ENCODE measurements around the gene PAK1.
"Not testable (repeated sequence)": the region's sequence is repeated elsewhere in the genome, so short reads cannot be mapped to it uniquely, and the experiment has no call there.

Gene PAK1

GRCh38 chr11:77495526-77495925, 21.6 kb upstream of the PAK1 start:
- H3K4me3 Mint-ChIP-seq, result no peak overlapping the region

GRCh38 chr11:77490035-77490434, 16.1 kb upstream of the PAK1 start:
- not testable (repeated sequence) for H3K36me3 Mint-ChIP-seq (ENCODE audit: low read depth); H3K4me1 Mint-ChIP-seq; H3K27ac Mint-ChIP-seq; H3K4me3 Mint-ChIP-seq; DNase-seq; H3K27me3 Mint-ChIP-seq (ENCODE audit: low read depth, poor library complexity)
- peaks cover 25% of the 10 kb centered on the region for H3K9me3 Mint-ChIP-seq

More at GRCh38 chr11:77495526-77495925, 21.6 kb upstream of the PAK1 start:
- Mint-ChIP-seq H3K9me3 (peaks cover 8% of the 10 kb centered on the region), H3K4me1 (no peaks in the 10 kb centered on the region), H3K27ac (no peak overlapping the region), H3K27me3 (ENCODE audit: low read depth, poor library complexity) (no peaks in the 10 kb centered on the region), H3K36me3 (ENCODE audit: low read depth) (no peaks in the 10 kb centered on the region)
- no peak for TF ChIP-seq CTCF (IDR thresholded peaks at IDR 0.05)
- DNase-seq, result no peak

- no peak for TF ChIP-seq CTCF (IDR thresholded peaks at IDR 0.05)
- Mint-ChIP-seq H3K27me3 (ENCODE audit: low read depth, poor library complexity) (peaks cover 6% of the 10 kb centered on the region), H3K9me3 (peaks cover 25% of the 10 kb centered on the region), H3K4me1 (peaks cover 5% of the 10 kb centered on the region), H3K27ac (no peak overlapping the region), H3K36me3 (ENCODE audit: low read depth) (peaks cover 7% of the 10 kb centered on the region), H3K4me3 (no peak overlapping the region)
- no peak for DNase-seq
Observed at GRCh38 chr11:77487790-77488189, 13.9 kb upstream of the PAK1 start.

GRCh38 chr11:77479746-77480352, 6.0 kb upstream of the PAK1 start:
- Mint-ChIP-seq H3K9me3 (no peaks in the 10 kb centered on the region), H3K27ac (no peak overlapping the region), H3K36me3 (ENCODE audit: low read depth) (no peaks in the 10 kb centered on the region), H3K27me3 (ENCODE audit: low read depth, poor library complexity) (no peaks in the 10 kb centered on the region), H3K4me1 (peaks cover 12% of the 10 kb centered on the region), H3K4me3 (no peak overlapping the region)
- no peak for TF ChIP-seq CTCF (IDR thresholded peaks at IDR 0.05)
- DNase-seq, result no peak

- H3K27me3 Mint-ChIP-seq (ENCODE audit: low read depth, poor library complexity), result no peaks in the 10 kb centered on the region
- TF ChIP-seq CTCF (IDR thresholded peaks at IDR 0.05), result no peak
- no peaks in the 10 kb centered on the region for H3K9me3 Mint-ChIP-seq
- H3K4me3 Mint-ChIP-seq, result peak overlapping the region; percentile 55
- H3K27ac Mint-ChIP-seq, result no peak overlapping the region
- DNase-seq, result no peak
- H3K36me3 Mint-ChIP-seq (ENCODE audit: low read depth), result no peaks in the 10 kb centered on the region
- peaks cover 40% of the 10 kb centered on the region for H3K4me1 Mint-ChIP-seq
Observed at GRCh38 chr11:77475206-77475605, 1.3 kb upstream of the PAK1 start.

GRCh38 chr11:77474684-77475060, 778 bp upstream of the PAK1 start:
- no peak for TF ChIP-seq CTCF (IDR thresholded peaks at IDR 0.05)

More at GRCh38 chr11:77474684-77475060, 778 bp upstream of the PAK1 start:
- Mint-ChIP-seq H3K4me3 (peak overlapping the region; percentile 87), H3K27me3 (ENCODE audit: low read depth, poor library complexity) (no peaks in the 10 kb centered on the region), H3K9me3 (no peaks in the 10 kb centered on the region), H3K27ac (peak overlapping the region; percentile 97), H3K4me1 (peaks cover 43% of the 10 kb centered on the region), H3K36me3 (ENCODE audit: low read depth) (no peaks in the 10 kb centered on the region)
- DNase-seq, result no peak
